Measurements from ENCODE around the gene TMC6. TPM values are rescaled to one million over a fixed set of nuclear protein-coding genes. Genes with fewer than 3 reads are reported as not detected.

TMC6 gene
- total and polyA plus RNA-seq, 2 of the 13 experiments (the other 11 are each of a cell fraction or from before 2014, with no cell fraction given): 48.4 to 99.1 TPM

Small RNA genes within 50 kb of the gene (small RNA-seq; reads per million reads assigned to genes)
- 0 reads per million in 3 experiments for gene RNU6-625P (ENCODE audit: insufficient read depth in 2 of 3, insufficient read length in 3 of 3, low read depth in 2 of 3, low replicate concordance in 1 of 3)

Other genes starting within 250 kb of the TMC6 start
- 4.7 and 4.9 TPM in 2 replicates for gene TNRC6C, start 170.1 kb downstream of the TMC6 start, total RNA-seq (2016; rRNA removed; fragmentation: Illumina TruSeq; extraction: Trizol)
- gene TNRC6C, start 170.1 kb downstream of the TMC6 start, polyA plus RNA-seq (2011; rRNA removed): 0.61 and 0.66 TPM in 2 replicates
- gene TMC8, start 2.0 kb upstream of the TMC6 start, total RNA-seq (2016; rRNA removed; fragmentation: Illumina TruSeq; extraction: Trizol): 0.08 and 0.53 TPM in 2 replicates
- gene TMC8, start 2.0 kb upstream of the TMC6 start, polyA plus RNA-seq (2011; rRNA removed): 7.8 and 11.1 TPM in 2 replicates
- 0.22 and 1.7 TPM in 2 replicates for gene C17orf99, start 17.6 kb upstream of the TMC6 start, total RNA-seq (2016; rRNA removed; fragmentation: Illumina TruSeq; extraction: Trizol)
- 1.9 and 2.8 TPM in 2 replicates for gene C17orf99, start 17.6 kb upstream of the TMC6 start, polyA plus RNA-seq (2011; rRNA removed)
- gene SYNGR2, start 39.8 kb upstream of the TMC6 start, total RNA-seq (2016; rRNA removed; fragmentation: Illumina TruSeq; extraction: Trizol): 28.7 and 46.7 TPM in 2 replicates
- gene SYNGR2, start 39.8 kb upstream of the TMC6 start, polyA plus RNA-seq (2011; rRNA removed): 170 and 192 TPM in 2 replicates
- 96.0 and 114 TPM in 2 replicates for gene TK1, start 58.3 kb upstream of the TMC6 start, total RNA-seq (2016; rRNA removed; fragmentation: Illumina TruSeq; extraction: Trizol)
- gene TK1, start 58.3 kb upstream of the TMC6 start, polyA plus RNA-seq (2011; rRNA removed): 33.2 and 45.0 TPM in 2 replicates
- gene AFMID, start 58.6 kb upstream of the TMC6 start, total RNA-seq (2016; rRNA removed; fragmentation: Illumina TruSeq; extraction: Trizol): 270 and 327 TPM in 2 replicates
- gene AFMID, start 58.6 kb upstream of the TMC6 start, polyA plus RNA-seq (2011; rRNA removed): 249 and 317 TPM in 2 replicates
- gene BIRC5, start 85.5 kb upstream of the TMC6 start, total RNA-seq (2016; rRNA removed; fragmentation: Illumina TruSeq; extraction: Trizol): 135 and 167 TPM in 2 replicates
- gene BIRC5, start 85.5 kb upstream of the TMC6 start, polyA plus RNA-seq (2011; rRNA removed): 18.5 and 30.3 TPM in 2 replicates
- gene TMEM235, start 102.9 kb upstream of the TMC6 start, total RNA-seq (2016; rRNA removed; fragmentation: Illumina TruSeq; extraction: Trizol): not detected in 2 replicates
- not detected in 2 replicates for gene TMEM235, start 102.9 kb upstream of the TMC6 start, polyA plus RNA-seq (2011; rRNA removed)
- gene SOCS3, start 231.3 kb upstream of the TMC6 start, total RNA-seq (2016; rRNA removed; fragmentation: Illumina TruSeq; extraction: Trizol): 0.66 and 0.77 TPM in 2 replicates
- gene SOCS3, start 231.3 kb upstream of the TMC6 start, polyA plus RNA-seq (2011; rRNA removed): 2.4 and 3.2 TPM in 2 replicates
- gene PGS1, start 249.9 kb upstream of the TMC6 start, total RNA-seq (2016; rRNA removed; fragmentation: Illumina TruSeq; extraction: Trizol): 18.8 and 25.9 TPM in 2 replicates
- 31.5 and 42.3 TPM in 2 replicates for gene PGS1, start 249.9 kb upstream of the TMC6 start, polyA plus RNA-seq (2011; rRNA removed)

Measured in HepG2 (cell line).